22Rv1 (cell line): ENCODE measurements around the gene ZNF483.

ENCODE experiments used
- ZFX ChIP-seq: fragments of 450-650 bp; IDR thresholded peaks from 2 replicates; pipeline ENCODE4 v1.6.1; 2017; ENCODE audit warnings: antibody characterized with exemption, borderline replicate concordance
- TF ChIP-seq, protein P1 (sequence below): fragments of 450-650 bp; IDR thresholded peaks from 2 replicates; pipeline ENCODE4 v1.5.1; 2017; ENCODE audit warnings: mild to moderate bottlenecking

GRCh38 chr9:111531716-111532115 is 6.7 kb downstream of the ZNF483 start:
- TF ChIP-seq, protein P1, sequence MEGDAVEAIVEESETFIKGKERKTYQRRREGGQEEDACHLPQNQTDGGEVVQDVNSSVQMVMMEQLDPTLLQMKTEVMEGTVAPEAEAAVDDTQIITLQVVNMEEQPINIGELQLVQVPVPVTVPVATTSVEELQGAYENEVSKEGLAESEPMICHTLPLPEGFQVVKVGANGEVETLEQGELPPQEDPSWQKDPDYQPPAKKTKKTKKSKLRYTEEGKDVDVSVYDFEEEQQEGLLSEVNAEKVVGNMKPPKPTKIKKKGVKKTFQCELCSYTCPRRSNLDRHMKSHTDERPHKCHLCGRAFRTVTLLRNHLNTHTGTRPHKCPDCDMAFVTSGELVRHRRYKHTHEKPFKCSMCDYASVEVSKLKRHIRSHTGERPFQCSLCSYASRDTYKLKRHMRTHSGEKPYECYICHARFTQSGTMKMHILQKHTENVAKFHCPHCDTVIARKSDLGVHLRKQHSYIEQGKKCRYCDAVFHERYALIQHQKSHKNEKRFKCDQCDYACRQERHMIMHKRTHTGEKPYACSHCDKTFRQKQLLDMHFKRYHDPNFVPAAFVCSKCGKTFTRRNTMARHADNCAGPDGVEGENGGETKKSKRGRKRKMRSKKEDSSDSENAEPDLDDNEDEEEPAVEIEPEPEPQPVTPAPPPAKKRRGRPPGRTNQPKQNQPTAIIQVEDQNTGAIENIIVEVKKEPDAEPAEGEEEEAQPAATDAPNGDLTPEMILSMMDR = no peak
- TF ChIP-seq ZFX = no peak
